CD14-positive monocyte (primary cell): ENCODE results near the gene ZNF527. TPM values are rescaled to one million over a fixed set of nuclear protein-coding genes. Genes with fewer than 3 reads are reported as not detected.

ENCODE experiments used
- DNase-seq, 3 donors: peaks; one replicate each; pipeline ENCODE4 v3.0.0-alpha.2; 2011 to 2022
- H2AFZ ChIP-seq: 2 replicates; pipeline ENCODE4 v1.6.0; 2012; ENCODE audit warnings: mild to moderate bottlenecking, low read depth, low read length, inconsistent platforms; ENCODE audit not compliant: insufficient read depth, poor library complexity, severe bottlenecking
- H3K27ac ChIP-seq, 2 donors: 1 replicate in 1 of 2; 2 replicates in 1 of 2; pipeline ENCODE4 v1.5.1; 2012 to 2013; ENCODE audit warnings: low read length in 2 of 2, control low read depth in 1 of 2, inconsistent platforms in 1 of 2, low read depth in 1 of 2, mild to moderate bottlenecking in 1 of 2
- H3K27me3 ChIP-seq, 2 donors: one replicate each; pipeline versions ENCODE4 v1.6.0 to v1.6.1; 2011 to 2013; ENCODE audit warnings: low read length in 2 of 2; ENCODE audit not compliant: control insufficient read depth in 2 of 2, insufficient read depth in 2 of 2
- H3K36me3 ChIP-seq, 2 donors: replicated peaks in 1 of 2; 1 replicate in 1 of 2; 2 replicates in 1 of 2; pipeline versions ENCODE4 v1.5.1 to v1.6.1; 2012 to 2013; ENCODE audit warnings: low read length in 2 of 2, control low read depth in 1 of 2, inconsistent platforms in 1 of 2, mild to moderate bottlenecking in 1 of 2; ENCODE audit not compliant: insufficient read depth in 2 of 2, control insufficient read depth in 1 of 2
- H3K4me1 ChIP-seq, 2 donors: 1 replicate in 1 of 2; 2 replicates in 1 of 2; pipeline versions ENCODE4 v1.5.1 to v1.6.1; 2012 to 2013; ENCODE audit warnings: low read length in 2 of 2, control low read depth in 1 of 2, inconsistent platforms in 1 of 2, mild to moderate bottlenecking in 1 of 2, moderate library complexity in 1 of 2; ENCODE audit not compliant: insufficient read depth in 2 of 2, control insufficient read depth in 1 of 2
- H3K4me2 ChIP-seq: replicated peaks from 2 replicates; pipeline ENCODE3; 2012; ENCODE audit warnings: low read length, moderate library complexity, mild to moderate bottlenecking; ENCODE audit not compliant: poor library complexity, severe bottlenecking; ENCODE audit errors: extremely low read depth
- H3K4me3 ChIP-seq, 3 experiments: fragments of 200-600 bp in 1 of 3; sonication (generic) in 1 of 3; replicated peaks in 1 of 3; 1 replicate in 2 of 3; 2 replicates in 1 of 3; pipeline ENCODE4 v1.5.1; 2011 to 2013; ENCODE audit warnings: low read length in 3 of 3, mild to moderate bottlenecking in 3 of 3, control low read depth in 2 of 3, low read depth in 2 of 3, inconsistent platforms in 1 of 3, moderate library complexity in 1 of 3
- H3K79me2 ChIP-seq: 2 replicates; pipeline ENCODE4 v1.6.0; 2012; ENCODE audit warnings: mild to moderate bottlenecking, control low read depth, inconsistent platforms, low read length, moderate library complexity; ENCODE audit not compliant: insufficient read depth
- H3K9ac ChIP-seq: 2 replicates; pipeline ENCODE4 v1.6.0; 2017; ENCODE audit warnings: low read length, mild to moderate bottlenecking; ENCODE audit not compliant: insufficient read depth, poor library complexity, severe bottlenecking
- H3K9me3 ChIP-seq, 2 donors: replicated peaks in 1 of 2; 1 replicate in 1 of 2; 2 replicates in 1 of 2; pipeline versions ENCODE4 v1.5.1 to v1.6.1; 2012 to 2013; ENCODE audit warnings: low read length in 2 of 2, control low read depth in 1 of 2; ENCODE audit not compliant: control insufficient read depth in 1 of 2, insufficient read depth in 1 of 2
- H4K20me1 ChIP-seq: 2 replicates; pipeline ENCODE4 v1.6.0; 2012; ENCODE audit warnings: mild to moderate bottlenecking, low read length, control low read depth, moderate library complexity; ENCODE audit not compliant: insufficient read depth
- H3K27ac Mint-ChIP-seq, 7 donors: one replicate each; pipeline ENCODE4 v1.8.0; 2020; ENCODE audit warnings: mild to moderate bottlenecking in 7 of 7, mixed read lengths in 7 of 7, moderate library complexity in 6 of 7, inconsistent platforms in 2 of 7
- H3K27me3 Mint-ChIP-seq, 3 donors: one replicate each; pipeline ENCODE4 v1.8.0; 2021 to 2022; ENCODE audit warnings: low read depth in 3 of 3, mild to moderate bottlenecking in 3 of 3, mixed read lengths in 3 of 3, moderate library complexity in 3 of 3, inconsistent platforms in 1 of 3
- H3K36me3 Mint-ChIP-seq, 2 donors: one replicate each; pipeline ENCODE4 v1.8.0; 2020; ENCODE audit warnings: mixed read lengths in 2 of 2, inconsistent platforms in 1 of 2, mild to moderate bottlenecking in 1 of 2
- H3K4me1 Mint-ChIP-seq: one replicate; pipeline ENCODE4 v1.8.0; 2020; ENCODE audit warnings: mild to moderate bottlenecking, mixed read lengths
- H3K4me3 Mint-ChIP-seq, 2 donors: one replicate each; pipeline ENCODE4 v1.8.0; 2020; ENCODE audit warnings: mild to moderate bottlenecking in 2 of 2, mixed read lengths in 2 of 2, moderate library complexity in 1 of 2
- H3K9me3 Mint-ChIP-seq, 7 donors: one replicate each; pipeline ENCODE4 v1.8.0; 2020 to 2022; ENCODE audit warnings: mixed read lengths in 7 of 7, mild to moderate bottlenecking in 6 of 7, moderate library complexity in 6 of 7, inconsistent platforms in 2 of 7
- CTCF ChIP-seq: fragments of 200-600 bp; IDR thresholded peaks from one replicate; pipeline ENCODE4 v1.8.0; 2022; ENCODE audit warnings: antibody characterized with exemption, mild to moderate bottlenecking
- WGBS: methylation state at CpG from one replicate; pipeline ENCODE4 v1.1.5; 2013; ENCODE audit warnings: missing lambda C conversion rate; ENCODE audit not compliant: insufficient coverage; 5-methylcytosine and 5-hydroxymethylcytosine counted together
- intact Hi-C, 2 donors: fragments of 100-400 bp; cut with micrococcal nuclease; formaldehyde crosslinking; loops; one replicate each; pipeline versions ENCODE4 v1.15.0 to v1.15.1; 2023
- polyA plus RNA-seq, 3 donors: library from polyadenylated mRNA; depleted of rRNA in 1 of 3; unstranded in 2 of 3; stranded (reverse) in 1 of 3; fragments of 300-500 nt in 2 of 3; fragments of >200 nt in 1 of 3; fragmentation: Illumina TruSeq in 2 of 3; gene quantifications; 1 replicate in 2 of 3; 2 replicates in 1 of 3; pipeline ENCODE4 v1.2.3, GENCODE V29; 2012 to 2021

The ZNF527 gene
- polyA plus RNA-seq, 3 donors: 0.83 to 1.6 (median 1.3) TPM

DNA sequence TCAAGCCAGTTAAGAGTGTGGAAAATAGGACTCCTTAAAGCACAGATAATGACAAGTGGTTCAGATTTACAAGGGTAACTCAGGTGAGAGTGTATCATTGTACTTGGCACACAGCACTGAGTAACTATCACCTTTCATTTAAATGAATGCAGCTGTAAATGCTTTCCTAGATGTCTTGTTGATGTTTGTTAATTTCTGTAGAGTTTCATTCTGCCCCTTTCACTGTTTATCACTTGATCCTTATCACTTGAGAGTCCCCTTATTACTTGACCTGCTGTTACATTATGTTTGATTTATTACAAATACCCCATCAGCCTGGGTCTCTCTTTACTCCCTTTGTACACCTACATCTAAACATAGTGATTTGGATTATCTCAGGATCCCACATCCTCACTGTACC is 38.1 kb upstream of the ZNF527 start:
- Mint-ChIP-seq H3K4me1 (peaks cover 16% of the 10 kb centered on the region), H3K27ac (no peak overlapping the region), H3K36me3 (peaks cover 43 to 51% of the 10 kb centered on the region in 2 donors), H3K27me3 (peaks cover 0 to 3% (median 0%) of the 10 kb centered on the region in 3 donors), H3K9me3 (peaks cover 18 to 69% (median 40%) of the 10 kb centered on the region in 7 donors), H3K4me3 (no peak overlapping the region)
- intact Hi-C loops: loop anchor here (5.0 to 10.0 kb wide), 2 partner anchors 39 to 1588 kb away; partner anchors contain the start of genes IGFLR1 (in 1 of the 2), LIN37 (in 1 of the 2), PSENEN (in 1 of the 2) and U2AF1L4 (in 1 of the 2)
- H4K20me1 ChIP-seq: no peaks in the 10 kb centered on the region
- no peak for TF ChIP-seq CTCF
- DNase-seq: no peak
- H3K9me3 ChIP-seq: peaks cover 15 to 52% of the 10 kb centered on the region in 2 donors
- H3K4me1 ChIP-seq: peaks cover 8 to 17% of the 10 kb centered on the region in 2 donors
- no peak overlapping the region for H2AFZ ChIP-seq
- H3K9ac ChIP-seq: no peak overlapping the region
- H3K4me2 ChIP-seq: no peak overlapping the region
- peaks cover 5% of the 10 kb centered on the region for H3K79me2 ChIP-seq
- no peaks in the 10 kb centered on the region for H3K27me3 ChIP-seq
- peaks cover 13 to 25% of the 10 kb centered on the region in 2 donors for H3K36me3 ChIP-seq
- H3K27ac ChIP-seq: no peak overlapping the region
- H3K4me3 ChIP-seq: no peak overlapping the region

DNA sequence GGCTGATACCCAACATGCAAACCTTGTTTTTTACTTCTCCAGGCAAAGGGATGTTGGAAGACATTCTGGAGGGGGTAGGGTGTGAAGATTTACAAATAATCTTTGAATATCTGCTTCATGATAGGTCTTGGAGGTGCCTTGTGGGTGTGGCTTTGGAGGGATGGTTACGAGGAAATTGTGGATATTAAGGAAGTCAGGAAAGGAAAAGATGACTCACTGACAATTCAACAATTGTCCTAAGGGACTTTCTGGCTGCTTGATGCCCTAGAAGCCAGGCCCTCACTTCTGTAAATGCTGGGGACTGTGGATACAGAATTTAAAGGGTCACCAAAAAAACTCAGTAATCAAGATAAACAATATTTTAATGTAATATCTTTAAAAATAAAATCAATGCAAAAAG is 37.4 kb upstream of the ZNF527 start:
- Histone ChIP-seq H3K9ac (no peak overlapping the region), H3K4me3 (no peak overlapping the region), H4K20me1 (no peaks in the 10 kb centered on the region), H3K79me2 (peaks cover 5% of the 10 kb centered on the region), H3K27me3 (no peaks in the 10 kb centered on the region), H3K27ac (no peak overlapping the region), H2AFZ (no peak overlapping the region), H3K9me3 (peaks cover 17 to 58% of the 10 kb centered on the region in 2 donors), H3K4me1 (peaks cover 8 to 17% of the 10 kb centered on the region in 2 donors), H3K4me2 (no peak overlapping the region), H3K36me3 (peaks cover 7 to 19% of the 10 kb centered on the region in 2 donors)
- Mint-ChIP-seq H3K27me3 (peaks cover 0 to 3% (median 0%) of the 10 kb centered on the region in 3 donors), H3K27ac (no peak overlapping the region), H3K4me1 (peaks cover 16% of the 10 kb centered on the region), H3K4me3 (no peak overlapping the region), H3K9me3 (peaks cover 22 to 70% (median 45%) of the 10 kb centered on the region in 7 donors), H3K36me3 (peaks cover 37 to 48% of the 10 kb centered on the region in 2 donors)
- WGBS: no CpG with 5 or more reads among the region's 1 CpG
- peak in 1 of 3 donors; percentile 8 for DNase-seq
- TF ChIP-seq CTCF: no peak
- intact Hi-C loops: loop anchor here (5.0 to 10.0 kb wide), 2 partner anchors 39 to 1589 kb away; partner anchors contain the start of genes IGFLR1 (in 1 of the 2), LIN37 (in 1 of the 2), PSENEN (in 1 of the 2) and U2AF1L4 (in 1 of the 2)
